HG03135 (cell line): ENCODE measurements around the gene WFIKKN1.
"Not testable (repeated sequence)": the region's sequence is repeated elsewhere in the genome, so short reads cannot be mapped to it uniquely, and the experiment has no call there.

Source experiments
- ATAC-seq: cut with Tn5 transposase; IDR thresholded peaks from one replicate; pipeline ENCODE4 v1.9.1; 2021; ENCODE audit warnings: mild to moderate bottlenecking, moderate library complexity; ENCODE audit not compliant: unreplicated experiment

The WFIKKN1 gene

GRCh38 chr16:595094-595528, 35.7 kb upstream of the WFIKKN1 start:
- ATAC-seq = no peak

GRCh38 chr16:595942-596735, 34.6 kb upstream of the WFIKKN1 start:
- no peak for ATAC-seq

GRCh38 chr16:596736-597060, 34.1 kb upstream of the WFIKKN1 start:
- ATAC-seq = no peak

- not testable (repeated sequence) for ATAC-seq
These were observed 33.1 kb upstream of the WFIKKN1 start for GRCh38 chr16:597655-598054.

- no peak for ATAC-seq
These were observed 31.7 kb upstream of the WFIKKN1 start for GRCh38 chr16:598823-599739.

GRCh38 chr16:600781-601180, 30.0 kb upstream of the WFIKKN1 start:
- no peak for ATAC-seq

- ATAC-seq = no peak
These were observed 26.9 kb upstream of the WFIKKN1 start for GRCh38 chr16:603933-604332.

- ATAC-seq = no peak
These were observed 24.0 kb upstream of the WFIKKN1 start for GRCh38 chr16:606656-607307.

- no peak for ATAC-seq
These were observed 22.8 kb upstream of the WFIKKN1 start for GRCh38 chr16:608019-608418.

- ATAC-seq = no peak
These were observed 21.5 kb upstream of the WFIKKN1 start for GRCh38 chr16:609316-609715.

GRCh38 chr16:609984-610383, 20.8 kb upstream of the WFIKKN1 start:
- ATAC-seq = no peak

GRCh38 chr16:610513-611381, 20.0 kb upstream of the WFIKKN1 start:
- ATAC-seq = no peak

GRCh38 chr16:615122-615521, 15.7 kb upstream of the WFIKKN1 start:
- ATAC-seq = no peak

GRCh38 chr16:616733-617586, 13.8 kb upstream of the WFIKKN1 start:
- no peak for ATAC-seq

GRCh38 chr16:617855-618254, 12.9 kb upstream of the WFIKKN1 start:
- ATAC-seq = no peak

GRCh38 chr16:619476-620100, 11.2 kb upstream of the WFIKKN1 start:
- ATAC-seq = no peak

- ATAC-seq = no peak
These were observed 9.9 kb upstream of the WFIKKN1 start for GRCh38 chr16:620700-621525.

- ATAC-seq = no peak
These were observed 9.2 kb upstream of the WFIKKN1 start for GRCh38 chr16:621526-622105.
